Measurements from ENCODE around the gene RNASE8.

DNA sequence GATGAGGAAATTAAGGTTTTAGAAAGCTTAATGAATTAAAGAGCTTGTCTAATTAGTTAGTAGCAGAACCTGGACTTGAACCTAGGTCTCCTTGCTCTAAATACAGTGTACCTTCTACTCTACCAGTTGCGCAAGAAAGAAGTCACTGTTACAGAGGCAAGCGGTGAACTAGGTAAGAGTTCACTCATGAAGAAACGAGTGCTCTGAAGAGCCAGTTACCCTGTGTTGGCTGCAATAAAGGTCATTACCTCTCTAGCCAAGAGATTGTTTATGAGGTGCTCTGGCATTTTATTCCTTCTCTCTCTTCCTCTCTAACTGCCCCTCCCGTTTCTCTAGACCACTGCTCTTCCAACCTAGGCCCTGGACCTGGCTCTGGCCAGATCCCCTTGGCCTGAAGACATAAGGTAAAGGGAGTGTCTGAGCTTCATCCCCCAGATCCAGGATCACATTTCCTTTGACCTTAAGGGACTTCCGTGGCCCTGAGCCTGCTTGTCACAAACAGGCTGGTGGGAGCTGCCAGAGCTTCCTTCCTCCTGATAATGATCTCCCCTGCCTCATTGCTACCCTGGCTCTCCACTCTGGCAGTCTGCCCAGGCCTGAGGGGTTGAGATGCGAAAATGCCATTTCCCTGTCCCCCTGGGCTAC is 13.5 kb upstream of the RNASE8 start:
- no peak for TF ChIP-seq MXD4 (CRISPR knock-in tag; IDR thresholded peaks at IDR 0.05; ENCODE audit: borderline replicate concordance)
- TF ChIP-seq, protein P1, sequence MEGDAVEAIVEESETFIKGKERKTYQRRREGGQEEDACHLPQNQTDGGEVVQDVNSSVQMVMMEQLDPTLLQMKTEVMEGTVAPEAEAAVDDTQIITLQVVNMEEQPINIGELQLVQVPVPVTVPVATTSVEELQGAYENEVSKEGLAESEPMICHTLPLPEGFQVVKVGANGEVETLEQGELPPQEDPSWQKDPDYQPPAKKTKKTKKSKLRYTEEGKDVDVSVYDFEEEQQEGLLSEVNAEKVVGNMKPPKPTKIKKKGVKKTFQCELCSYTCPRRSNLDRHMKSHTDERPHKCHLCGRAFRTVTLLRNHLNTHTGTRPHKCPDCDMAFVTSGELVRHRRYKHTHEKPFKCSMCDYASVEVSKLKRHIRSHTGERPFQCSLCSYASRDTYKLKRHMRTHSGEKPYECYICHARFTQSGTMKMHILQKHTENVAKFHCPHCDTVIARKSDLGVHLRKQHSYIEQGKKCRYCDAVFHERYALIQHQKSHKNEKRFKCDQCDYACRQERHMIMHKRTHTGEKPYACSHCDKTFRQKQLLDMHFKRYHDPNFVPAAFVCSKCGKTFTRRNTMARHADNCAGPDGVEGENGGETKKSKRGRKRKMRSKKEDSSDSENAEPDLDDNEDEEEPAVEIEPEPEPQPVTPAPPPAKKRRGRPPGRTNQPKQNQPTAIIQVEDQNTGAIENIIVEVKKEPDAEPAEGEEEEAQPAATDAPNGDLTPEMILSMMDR (IDR thresholded peaks at IDR 0.05): no peak
- no peak for TF ChIP-seq ATF1 (CRISPR knock-in tag; IDR thresholded peaks at IDR 0.05)
- TF ChIP-seq, protein P2, sequence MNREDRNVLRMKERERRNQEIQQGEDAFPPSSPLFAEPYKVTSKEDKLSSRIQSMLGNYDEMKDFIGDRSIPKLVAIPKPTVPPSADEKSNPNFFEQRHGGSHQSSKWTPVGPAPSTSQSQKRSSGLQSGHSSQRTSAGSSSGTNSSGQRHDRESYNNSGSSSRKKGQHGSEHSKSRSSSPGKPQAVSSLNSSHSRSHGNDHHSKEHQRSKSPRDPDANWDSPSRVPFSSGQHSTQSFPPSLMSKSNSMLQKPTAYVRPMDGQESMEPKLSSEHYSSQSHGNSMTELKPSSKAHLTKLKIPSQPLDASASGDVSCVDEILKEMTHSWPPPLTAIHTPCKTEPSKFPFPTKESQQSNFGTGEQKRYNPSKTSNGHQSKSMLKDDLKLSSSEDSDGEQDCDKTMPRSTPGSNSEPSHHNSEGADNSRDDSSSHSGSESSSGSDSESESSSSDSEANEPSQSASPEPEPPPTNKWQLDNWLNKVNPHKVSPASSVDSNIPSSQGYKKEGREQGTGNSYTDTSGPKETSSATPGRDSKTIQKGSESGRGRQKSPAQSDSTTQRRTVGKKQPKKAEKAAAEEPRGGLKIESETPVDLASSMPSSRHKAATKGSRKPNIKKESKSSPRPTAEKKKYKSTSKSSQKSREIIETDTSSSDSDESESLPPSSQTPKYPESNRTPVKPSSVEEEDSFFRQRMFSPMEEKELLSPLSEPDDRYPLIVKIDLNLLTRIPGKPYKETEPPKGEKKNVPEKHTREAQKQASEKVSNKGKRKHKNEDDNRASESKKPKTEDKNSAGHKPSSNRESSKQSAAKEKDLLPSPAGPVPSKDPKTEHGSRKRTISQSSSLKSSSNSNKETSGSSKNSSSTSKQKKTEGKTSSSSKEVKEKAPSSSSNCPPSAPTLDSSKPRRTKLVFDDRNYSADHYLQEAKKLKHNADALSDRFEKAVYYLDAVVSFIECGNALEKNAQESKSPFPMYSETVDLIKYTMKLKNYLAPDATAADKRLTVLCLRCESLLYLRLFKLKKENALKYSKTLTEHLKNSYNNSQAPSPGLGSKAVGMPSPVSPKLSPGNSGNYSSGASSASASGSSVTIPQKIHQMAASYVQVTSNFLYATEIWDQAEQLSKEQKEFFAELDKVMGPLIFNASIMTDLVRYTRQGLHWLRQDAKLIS (CRISPR knock-in tag; IDR thresholded peaks at IDR 0.05; ENCODE audit: borderline replicate concordance): no peak
- no peak for TF ChIP-seq ATF2 (CRISPR knock-in tag; IDR thresholded peaks at IDR 0.05; ENCODE audit: borderline replicate concordance, low read depth)
- TF ChIP-seq CREM (CRISPR knock-in tag; IDR thresholded peaks at IDR 0.05): no peak
- no peak for TF ChIP-seq MAX (CRISPR knock-in tag; IDR thresholded peaks at IDR 0.05)
- TF ChIP-seq JUN (CRISPR knock-in tag; IDR thresholded peaks at IDR 0.05): no peak
- no peak for TF ChIP-seq FOXP1 (CRISPR knock-in tag; IDR thresholded peaks at IDR 0.05; ENCODE audit: borderline replicate concordance)
- TF ChIP-seq HMGXB4 (CRISPR knock-in tag; IDR thresholded peaks at IDR 0.05): no peak

All from WTC11 (cell line).